HL-60 (cell line): ENCODE measurements around the gene VCAN.

Source experiments
- DNase-seq, 2 experiments: peaks; one replicate each; pipeline ENCODE4 v3.0.0-alpha.2; 2010 to 2020; ENCODE audit warnings: low read depth in 1 of 2, low spot score in 1 of 2
- H3K27ac ChIP-seq: fragments of 250-450 bp; sonication (Bioruptor Pico); replicated peaks from 2 replicates; pipeline ENCODE4 v1.5.1; 2020; ENCODE audit warnings: mild to moderate bottlenecking, moderate library complexity
- H3K27me3 ChIP-seq: fragments of 250-450 bp; sonication (Bioruptor Pico); 2 replicates; pipeline ENCODE4 v1.5.1; 2021; ENCODE audit warnings: mild to moderate bottlenecking, moderate library complexity; ENCODE audit not compliant: insufficient read depth, poor library complexity, severe bottlenecking
- H3K4me3 ChIP-seq: replicated peaks from 2 replicates; pipeline ENCODE4 v1.5.1; 2011; ENCODE audit warnings: mild to moderate bottlenecking, control low read depth, low read length; ENCODE audit not compliant: insufficient read depth
- GABPA ChIP-seq: IDR thresholded peaks from 2 replicates; pipeline ENCODE4 v1.6.1; 2012; ENCODE audit warnings: low read depth
- POLR2AphosphoS5 ChIP-seq: IDR thresholded peaks from 2 replicates; pipeline ENCODE4 v1.6.1; 2012; ENCODE audit warnings: low read depth
- SPI1 ChIP-seq: IDR thresholded peaks from 2 replicates; pipeline ENCODE4 v1.6.1; 2012; ENCODE audit warnings: low read depth, mild to moderate bottlenecking, borderline replicate concordance
- TF ChIP-seq, protein P1 (sequence below): IDR thresholded peaks from one replicate; pipeline ENCODE4 v1.5.1; 2011; ENCODE audit warnings: low read length, control low read depth, inconsistent platforms; ENCODE audit not compliant: insufficient read depth
- TF ChIP-seq, protein P2 (sequence below): IDR thresholded peaks from 2 replicates; pipeline ENCODE4 v1.6.1; 2012; ENCODE audit warnings: low read depth; ENCODE audit not compliant: insufficient replicate concordance

The VCAN gene

DNA sequence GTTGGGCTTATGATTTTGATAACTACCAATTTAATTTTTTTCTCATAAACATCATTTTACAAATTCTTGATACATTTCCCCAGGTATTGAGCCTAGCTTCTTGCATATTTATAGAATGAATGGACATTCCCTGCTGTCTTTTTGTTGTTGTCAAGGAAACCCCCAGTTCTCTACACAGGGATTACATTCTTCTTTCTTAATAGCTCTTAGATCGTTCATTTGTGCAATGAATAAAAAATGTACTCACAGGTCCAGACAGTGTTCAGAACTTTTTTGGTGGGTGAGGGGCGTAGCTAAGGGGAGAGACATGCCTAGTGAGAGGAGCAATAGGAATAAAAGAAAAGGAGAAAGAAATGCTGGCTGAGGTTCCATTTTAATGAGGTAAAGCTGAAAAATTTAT lies 58.6 kb downstream of the VCAN start:
- no peak for DNase-seq
- H3K27ac ChIP-seq, result no peak overlapping the region
- no peak for TF ChIP-seq GABPA
- TF ChIP-seq, protein P1, sequence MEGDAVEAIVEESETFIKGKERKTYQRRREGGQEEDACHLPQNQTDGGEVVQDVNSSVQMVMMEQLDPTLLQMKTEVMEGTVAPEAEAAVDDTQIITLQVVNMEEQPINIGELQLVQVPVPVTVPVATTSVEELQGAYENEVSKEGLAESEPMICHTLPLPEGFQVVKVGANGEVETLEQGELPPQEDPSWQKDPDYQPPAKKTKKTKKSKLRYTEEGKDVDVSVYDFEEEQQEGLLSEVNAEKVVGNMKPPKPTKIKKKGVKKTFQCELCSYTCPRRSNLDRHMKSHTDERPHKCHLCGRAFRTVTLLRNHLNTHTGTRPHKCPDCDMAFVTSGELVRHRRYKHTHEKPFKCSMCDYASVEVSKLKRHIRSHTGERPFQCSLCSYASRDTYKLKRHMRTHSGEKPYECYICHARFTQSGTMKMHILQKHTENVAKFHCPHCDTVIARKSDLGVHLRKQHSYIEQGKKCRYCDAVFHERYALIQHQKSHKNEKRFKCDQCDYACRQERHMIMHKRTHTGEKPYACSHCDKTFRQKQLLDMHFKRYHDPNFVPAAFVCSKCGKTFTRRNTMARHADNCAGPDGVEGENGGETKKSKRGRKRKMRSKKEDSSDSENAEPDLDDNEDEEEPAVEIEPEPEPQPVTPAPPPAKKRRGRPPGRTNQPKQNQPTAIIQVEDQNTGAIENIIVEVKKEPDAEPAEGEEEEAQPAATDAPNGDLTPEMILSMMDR, result no peak
- H3K27me3 ChIP-seq, result no peaks in the 10 kb centered on the region
- H3K4me3 ChIP-seq, result no peak overlapping the region

GRCh38 chr5:83531661-83532060 lies 60.1 kb downstream of the VCAN start:
- TF ChIP-seq SPI1 (no peak), POLR2AphosphoS5 (no peak), GABPA (no peak)
- TF ChIP-seq, protein P2, sequence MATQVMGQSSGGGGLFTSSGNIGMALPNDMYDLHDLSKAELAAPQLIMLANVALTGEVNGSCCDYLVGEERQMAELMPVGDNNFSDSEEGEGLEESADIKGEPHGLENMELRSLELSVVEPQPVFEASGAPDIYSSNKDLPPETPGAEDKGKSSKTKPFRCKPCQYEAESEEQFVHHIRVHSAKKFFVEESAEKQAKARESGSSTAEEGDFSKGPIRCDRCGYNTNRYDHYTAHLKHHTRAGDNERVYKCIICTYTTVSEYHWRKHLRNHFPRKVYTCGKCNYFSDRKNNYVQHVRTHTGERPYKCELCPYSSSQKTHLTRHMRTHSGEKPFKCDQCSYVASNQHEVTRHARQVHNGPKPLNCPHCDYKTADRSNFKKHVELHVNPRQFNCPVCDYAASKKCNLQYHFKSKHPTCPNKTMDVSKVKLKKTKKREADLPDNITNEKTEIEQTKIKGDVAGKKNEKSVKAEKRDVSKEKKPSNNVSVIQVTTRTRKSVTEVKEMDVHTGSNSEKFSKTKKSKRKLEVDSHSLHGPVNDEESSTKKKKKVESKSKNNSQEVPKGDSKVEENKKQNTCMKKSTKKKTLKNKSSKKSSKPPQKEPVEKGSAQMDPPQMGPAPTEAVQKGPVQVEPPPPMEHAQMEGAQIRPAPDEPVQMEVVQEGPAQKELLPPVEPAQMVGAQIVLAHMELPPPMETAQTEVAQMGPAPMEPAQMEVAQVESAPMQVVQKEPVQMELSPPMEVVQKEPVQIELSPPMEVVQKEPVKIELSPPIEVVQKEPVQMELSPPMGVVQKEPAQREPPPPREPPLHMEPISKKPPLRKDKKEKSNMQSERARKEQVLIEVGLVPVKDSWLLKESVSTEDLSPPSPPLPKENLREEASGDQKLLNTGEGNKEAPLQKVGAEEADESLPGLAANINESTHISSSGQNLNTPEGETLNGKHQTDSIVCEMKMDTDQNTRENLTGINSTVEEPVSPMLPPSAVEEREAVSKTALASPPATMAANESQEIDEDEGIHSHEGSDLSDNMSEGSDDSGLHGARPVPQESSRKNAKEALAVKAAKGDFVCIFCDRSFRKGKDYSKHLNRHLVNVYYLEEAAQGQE, result no peak
- TF ChIP-seq, protein P1, result no peak
- Histone ChIP-seq H3K27ac (no peak overlapping the region), H3K27me3 (no peaks in the 10 kb centered on the region), H3K4me3 (no peak overlapping the region)
- DNase-seq, result no peak

DNA sequence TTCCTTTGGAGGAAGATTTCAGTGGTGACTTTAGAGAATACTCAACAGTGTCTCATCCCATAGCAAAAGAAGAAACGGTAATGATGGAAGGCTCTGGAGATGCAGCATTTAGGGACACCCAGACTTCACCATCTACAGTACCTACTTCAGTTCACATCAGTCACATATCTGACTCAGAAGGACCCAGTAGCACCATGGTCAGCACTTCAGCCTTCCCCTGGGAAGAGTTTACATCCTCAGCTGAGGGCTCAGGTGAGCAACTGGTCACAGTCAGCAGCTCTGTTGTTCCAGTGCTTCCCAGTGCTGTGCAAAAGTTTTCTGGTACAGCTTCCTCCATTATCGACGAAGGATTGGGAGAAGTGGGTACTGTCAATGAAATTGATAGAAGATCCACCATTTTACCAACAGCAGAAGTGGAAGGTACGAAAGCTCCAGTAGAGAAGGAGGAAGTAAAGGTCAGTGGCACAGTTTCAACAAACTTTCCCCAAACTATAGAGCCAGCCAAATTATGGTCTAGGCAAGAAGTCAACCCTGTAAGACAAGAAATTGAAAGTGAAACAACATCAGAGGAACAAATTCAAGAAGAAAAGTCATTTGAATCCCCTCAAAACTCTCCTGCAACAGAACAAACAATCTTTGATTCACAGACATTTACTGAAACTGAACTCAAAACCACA lies 67.4 kb downstream of the VCAN start:
- no peak overlapping the region for H3K4me3 ChIP-seq
- no peak for TF ChIP-seq GABPA
- TF ChIP-seq, protein P2, result no peak
- TF ChIP-seq POLR2AphosphoS5, result no peak
- TF ChIP-seq, protein P1, result no peak
- TF ChIP-seq SPI1, result no peak
- H3K27ac ChIP-seq, result no peak overlapping the region
- no peaks in the 10 kb centered on the region for H3K27me3 ChIP-seq
- DNase-seq, result no peak

DNA sequence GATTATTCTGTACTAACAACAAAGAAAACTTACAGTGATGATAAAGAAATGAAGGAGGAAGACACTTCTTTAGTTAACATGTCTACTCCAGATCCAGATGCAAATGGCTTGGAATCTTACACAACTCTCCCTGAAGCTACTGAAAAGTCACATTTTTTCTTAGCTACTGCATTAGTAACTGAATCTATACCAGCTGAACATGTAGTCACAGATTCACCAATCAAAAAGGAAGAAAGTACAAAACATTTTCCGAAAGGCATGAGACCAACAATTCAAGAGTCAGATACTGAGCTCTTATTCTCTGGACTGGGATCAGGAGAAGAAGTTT lies 67.9 kb downstream of the VCAN start:
- Histone ChIP-seq H3K27ac (no peak overlapping the region), H3K4me3 (no peak overlapping the region), H3K27me3 (no peaks in the 10 kb centered on the region)
- DNase-seq, result no peak
- TF ChIP-seq, protein P2, result no peak
- TF ChIP-seq, protein P1, result no peak
- TF ChIP-seq POLR2AphosphoS5 (no peak), SPI1 (no peak), GABPA (no peak)
